GM12864 (cell line): ENCODE measurements around the gene HOXB8.
A peak's percentile ranks its signal among the peaks of the same experiment; 100 is the strongest.

Experiments
- DNase-seq: peaks from one replicate; pipeline ENCODE4 v3.0.0-alpha.2; 2011; ENCODE audit warnings: low read depth
- H3K4me3 ChIP-seq: 2 replicates; pipeline ENCODE4 v1.5.1; 2011; ENCODE audit warnings: mild to moderate bottlenecking, low read depth, low read length, control low read depth
- CTCF ChIP-seq: IDR thresholded peaks from 2 replicates; pipeline ENCODE4 v1.5.1; 2011; ENCODE audit warnings: low read depth, mild to moderate bottlenecking, moderate library complexity, low read length, control low read depth, inconsistent platforms; ENCODE audit errors: missing control alignments

Gene HOXB8

DNA sequence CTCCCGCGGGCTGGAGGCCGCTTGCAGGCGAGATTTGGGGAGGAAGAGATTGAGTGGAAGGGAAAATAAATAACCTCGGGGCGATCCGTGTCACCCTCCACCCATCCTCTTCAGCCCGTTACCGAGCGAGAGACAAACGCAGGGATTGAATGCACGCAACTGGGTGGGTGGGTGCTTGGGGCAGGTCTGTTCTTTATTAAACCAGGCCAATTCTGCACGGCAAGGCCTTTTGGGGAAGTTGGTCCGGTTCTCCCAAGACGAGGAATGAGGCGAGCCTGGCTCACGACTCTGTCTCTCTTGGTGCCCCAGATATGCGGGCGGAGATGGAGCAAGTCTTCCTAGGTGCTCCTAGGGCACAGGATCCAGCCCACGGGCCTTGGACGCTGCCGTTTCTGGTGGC is 3.9 kb downstream of the HOXB8 start:
- no peak for DNase-seq
- TF ChIP-seq CTCF = no peak
- H3K4me3 ChIP-seq = peak overlapping the region; percentile 60

DNA sequence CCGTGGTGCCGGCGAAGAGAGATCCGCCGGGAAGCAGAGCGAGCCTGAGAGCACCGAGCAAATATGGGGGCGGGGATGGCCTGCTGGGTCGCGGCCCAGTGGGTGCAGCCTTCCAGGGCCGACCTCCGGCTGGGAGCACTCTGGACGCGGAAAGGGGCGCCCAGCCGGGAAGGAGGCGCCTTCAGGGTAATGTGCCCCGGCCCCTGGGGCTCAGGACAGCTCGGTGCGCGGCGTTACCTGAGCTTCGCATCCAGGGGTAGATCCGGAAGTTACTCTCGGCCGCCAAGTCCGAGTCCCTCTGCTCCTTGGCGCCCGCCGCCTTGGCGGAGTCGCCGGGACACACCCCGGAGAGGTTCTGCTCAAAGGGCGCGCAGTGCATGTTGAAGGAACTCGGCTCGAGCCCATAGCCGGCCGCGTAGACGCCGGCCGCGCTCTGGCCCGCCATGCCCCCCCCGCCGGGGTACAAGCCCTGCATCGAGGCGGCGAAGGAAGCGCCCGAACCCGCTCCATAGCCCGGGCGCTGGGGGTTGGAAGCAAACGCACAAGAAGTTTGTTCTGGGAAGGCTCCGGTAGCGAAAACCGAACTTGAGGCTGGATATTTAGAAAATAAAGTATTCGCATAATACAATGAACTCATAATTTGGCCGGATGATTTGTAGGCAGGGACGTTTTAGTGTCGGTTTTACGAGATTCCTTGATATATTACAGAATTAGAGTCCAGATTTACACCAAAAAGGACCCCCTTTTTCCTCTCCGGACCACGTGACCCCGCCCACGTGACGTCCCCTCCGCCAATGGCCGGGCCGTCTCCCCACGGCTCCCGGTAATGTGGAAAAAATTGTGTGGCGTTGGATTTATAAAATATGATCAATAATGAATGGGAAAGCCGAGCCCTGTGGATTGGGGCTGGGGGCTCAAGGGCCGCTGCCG is 4.5 kb downstream of the HOXB8 start, which contains the start of gene HOXB7:
TSS of gene HOXB7 (minus strand) at position 736 of the 930 bp plus-strand sequence. CDS start at position 637, 99 bp downstream.
- no peak for TF ChIP-seq CTCF
- DNase-seq = no peak
- peak within 1 kb of the TSS; percentile 60 for H3K4me3 ChIP-seq

DNA sequence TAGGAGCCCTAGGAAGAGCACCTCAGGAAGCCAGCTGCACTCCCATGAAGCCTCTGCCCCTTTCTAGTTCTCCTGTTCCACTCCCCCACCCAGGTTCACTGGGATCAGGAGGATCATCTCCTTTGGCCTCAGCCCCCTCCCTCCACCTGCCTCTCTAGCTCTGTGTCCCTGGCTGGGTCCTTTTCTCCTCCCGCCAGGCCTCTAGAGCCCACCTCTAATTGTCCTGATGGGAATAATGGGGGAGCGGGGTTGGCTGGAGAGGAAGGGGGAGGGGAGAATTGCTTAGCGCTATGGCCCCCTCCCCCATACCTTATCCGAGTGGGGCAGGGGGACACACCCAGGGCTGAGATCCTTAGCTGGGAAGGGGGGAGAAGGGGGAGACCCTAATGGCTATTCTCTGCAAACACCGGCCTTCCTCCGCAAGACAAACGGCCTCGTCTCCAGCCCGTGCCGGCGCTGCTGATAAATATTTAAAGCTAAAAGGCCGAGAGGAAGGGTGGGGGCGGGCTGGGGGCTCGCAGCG is 5.3 kb downstream of the HOXB8 start:
- H3K4me3 ChIP-seq = peak overlapping the region; percentile 60
- TF ChIP-seq CTCF = no peak
- DNase-seq = no peak

- DNase-seq = no peak
- no peak for TF ChIP-seq CTCF
Measured at GRCh38 chr17:48609033-48609432, 6.1 kb downstream of the HOXB8 start.

DNA sequence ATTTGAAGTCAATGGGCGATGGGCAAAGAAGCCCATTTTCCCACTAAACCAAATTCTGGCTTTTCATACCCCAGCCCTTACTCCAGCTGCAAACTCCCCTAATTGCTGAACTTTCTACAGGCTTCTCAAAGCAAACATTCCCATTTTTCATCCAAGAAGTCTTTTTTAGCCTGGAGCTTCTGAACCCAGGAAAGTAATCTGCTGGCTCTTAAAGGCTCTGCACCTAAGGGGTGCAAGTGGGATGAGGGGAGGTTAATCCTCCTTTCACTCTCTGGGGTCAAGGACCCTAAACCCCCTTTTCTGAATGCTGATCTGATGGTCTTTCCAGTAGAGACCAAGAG is 6.6 kb downstream of the HOXB8 start:
- no peak for DNase-seq
- H3K4me3 ChIP-seq = no peak overlapping the region
- TF ChIP-seq CTCF = no peak

More at GRCh38 chr17:48609033-48609432, 6.1 kb downstream of the HOXB8 start:
- H3K4me3 ChIP-seq = no peak overlapping the region

DNA sequence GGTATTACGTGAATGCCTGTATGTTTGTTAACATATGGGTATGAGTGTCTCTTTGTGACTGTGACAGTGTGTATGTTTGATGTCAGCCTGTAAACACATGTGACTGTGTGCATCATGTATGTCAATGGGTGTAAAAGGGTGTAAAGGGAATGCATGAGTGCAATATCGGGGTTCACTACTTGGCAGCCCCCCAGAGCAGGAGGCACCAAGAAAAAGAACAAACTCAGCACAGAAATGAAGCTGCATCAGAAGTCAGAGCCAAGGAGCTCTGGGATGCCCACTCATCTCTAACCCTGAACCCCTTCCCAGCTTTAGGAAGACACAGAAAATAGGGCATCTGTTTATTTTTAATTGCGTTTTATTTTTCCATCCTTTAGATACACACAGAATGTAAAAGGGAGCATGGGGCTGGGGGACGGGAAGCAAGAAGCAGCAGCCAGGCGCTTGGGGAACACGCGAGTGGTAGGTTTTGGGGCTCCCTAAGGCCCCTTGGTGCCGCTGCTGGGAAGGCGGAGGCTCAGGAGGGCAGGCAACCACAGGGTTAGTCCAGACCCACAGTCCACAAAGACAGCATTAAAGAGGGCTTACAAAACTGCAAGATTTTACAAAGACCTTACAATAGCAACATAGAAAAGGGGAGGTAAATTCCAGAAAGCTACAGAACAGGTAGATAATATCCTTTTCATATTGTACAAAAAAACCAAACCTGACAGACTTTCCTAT is 8.0 kb downstream of the HOXB8 start:
- DNase-seq = no peak
- no peak overlapping the region for H3K4me3 ChIP-seq
- TF ChIP-seq CTCF = no peak
